Neural progenitor cell (in vitro differentiated cells): ENCODE results near the gene CD248. TPM values are rescaled to one million over a fixed set of nuclear protein-coding genes. Genes with fewer than 3 reads are reported as not detected.

Experiments
- DNase-seq: peaks from one replicate; pipeline ENCODE4 v3.0.0-alpha.2; 2016; ENCODE audit warnings: low spot score
- H2AFZ ChIP-seq: fragments of 200-600 bp; sonication (generic); replicated peaks from 2 replicates; pipeline ENCODE4 v1.6.1; 2016; ENCODE audit warnings: antibody characterized with exemption
- H3F3A ChIP-seq: fragments of 200-600 bp; sonication (generic); 2 replicates; pipeline ENCODE4 v1.6.1; 2016; ENCODE audit warnings: antibody characterized with exemption, low read depth
- H3K27ac ChIP-seq: fragments of 200-600 bp; sonication (generic); 2 replicates; pipeline ENCODE4 v1.5.1; 2016; ENCODE audit warnings: mild to moderate bottlenecking
- H3K27me3 ChIP-seq: fragments of 200-600 bp; sonication (generic); 2 replicates; pipeline ENCODE4 v1.6.1; 2016; ENCODE audit warnings: mild to moderate bottlenecking, moderate library complexity
- H3K36me3 ChIP-seq: fragments of 200-600 bp; sonication (generic); 2 replicates; pipeline ENCODE4 v1.5.1; 2016
- H3K4me1 ChIP-seq: fragments of 200-600 bp; sonication (generic); 2 replicates; pipeline ENCODE4 v1.6.1; 2016; ENCODE audit warnings: mixed run types
- H3K4me2 ChIP-seq: fragments of 200-600 bp; sonication (generic); 2 replicates; pipeline ENCODE4 v1.6.1; 2016
- H3K4me3 ChIP-seq: fragments of 200-600 bp; sonication (generic); 2 replicates; pipeline ENCODE4 v1.5.1; 2016
- H3K79me2 ChIP-seq: fragments of 200-600 bp; sonication (generic); 2 replicates; pipeline ENCODE4 v1.6.1; 2016; ENCODE audit warnings: low read depth
- H3K9ac ChIP-seq: fragments of 200-600 bp; sonication (generic); 2 replicates; pipeline ENCODE4 v1.6.1; 2016
- H3K9me3 ChIP-seq: fragments of 200-600 bp; sonication (generic); 2 replicates; pipeline ENCODE4 v1.5.1; 2016; ENCODE audit warnings: low read depth
- H4K20me1 ChIP-seq: fragments of 200-600 bp; sonication (generic); 2 replicates; pipeline ENCODE4 v1.6.1; 2016; ENCODE audit warnings: low read depth
- H3K27ac Mint-ChIP-seq: 3 replicates; pipeline ENCODE4 v1.8.0; 2021; ENCODE audit warnings: mixed read lengths
- H3K27me3 Mint-ChIP-seq: 2 replicates; pipeline ENCODE4 v1.8.0; 2022; ENCODE audit warnings: low read depth, mild to moderate bottlenecking, inconsistent platforms, moderate library complexity, mixed read lengths; ENCODE audit not compliant: insufficient read depth
- H3K36me3 Mint-ChIP-seq: 3 replicates; pipeline ENCODE4 v1.8.0; 2021; ENCODE audit warnings: mixed read lengths
- H3K4me1 Mint-ChIP-seq: 3 replicates; pipeline ENCODE4 v1.8.0; 2021; ENCODE audit warnings: mixed read lengths
- H3K4me3 Mint-ChIP-seq: 3 replicates; pipeline ENCODE4 v1.8.0; 2021; ENCODE audit warnings: mild to moderate bottlenecking, moderate library complexity, mixed read lengths
- H3K9me3 Mint-ChIP-seq: 3 replicates; pipeline ENCODE4 v1.8.0; 2020; ENCODE audit warnings: mixed read lengths
- EZH2 ChIP-seq: fragments of 200-600 bp; sonication (generic); IDR thresholded peaks from 2 replicates; pipeline ENCODE4 v1.6.1; 2017; ENCODE audit warnings: antibody characterized with exemption, mild to moderate bottlenecking, moderate library complexity
- EZH2phosphoT487 ChIP-seq: fragments of 200-600 bp; sonication (generic); IDR thresholded peaks from 2 replicates; pipeline ENCODE4 v1.6.1; 2017; ENCODE audit warnings: antibody characterized with exemption
- total RNA-seq: library from RNA; depleted of rRNA; stranded (reverse); fragments of >200 nt; gene quantifications from 2 replicates; pipeline ENCODE4 v1.2.3, GENCODE V29; 2015; ENCODE audit warnings: low replicate concordance
- TF ChIP-seq, protein P1 (sequence below): fragments of 200-600 bp; sonication (generic); IDR thresholded peaks from 2 replicates; pipeline ENCODE4 v1.5.1; 2017; ENCODE audit warnings: antibody characterized with exemption, mild to moderate bottlenecking

CD248 gene
- total RNA-seq, 1 donor from 2014 or later, result 0.62 TPM

DNA sequence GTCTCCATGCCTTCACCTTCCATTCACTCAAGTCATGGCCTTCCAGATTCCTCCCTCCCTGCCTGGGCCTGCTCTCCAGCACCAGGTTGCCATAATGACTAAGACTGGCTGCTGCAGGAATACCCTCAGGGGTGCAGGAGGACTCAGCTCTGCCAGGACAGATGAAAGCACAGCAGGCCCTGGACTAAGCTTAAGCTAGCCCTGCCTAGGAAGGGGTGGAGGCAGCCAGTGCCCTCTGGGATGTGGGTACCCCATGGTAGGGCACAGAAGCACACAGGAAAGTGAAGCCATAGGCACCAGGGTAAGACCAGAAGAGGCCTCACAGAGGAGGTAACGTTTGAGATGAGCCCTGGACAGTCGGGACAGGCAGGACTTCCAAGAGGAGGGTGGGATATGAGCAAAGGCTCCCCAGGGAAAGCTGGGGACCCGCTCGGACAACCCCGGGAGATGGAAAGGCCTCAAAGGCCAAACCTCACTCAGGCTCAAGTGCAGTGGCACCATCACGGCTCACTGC lies 22.4 kb upstream of the CD248 start:
- H3K4me1 Mint-ChIP-seq, result peaks cover 39% of the 10 kb centered on the region

DNA sequence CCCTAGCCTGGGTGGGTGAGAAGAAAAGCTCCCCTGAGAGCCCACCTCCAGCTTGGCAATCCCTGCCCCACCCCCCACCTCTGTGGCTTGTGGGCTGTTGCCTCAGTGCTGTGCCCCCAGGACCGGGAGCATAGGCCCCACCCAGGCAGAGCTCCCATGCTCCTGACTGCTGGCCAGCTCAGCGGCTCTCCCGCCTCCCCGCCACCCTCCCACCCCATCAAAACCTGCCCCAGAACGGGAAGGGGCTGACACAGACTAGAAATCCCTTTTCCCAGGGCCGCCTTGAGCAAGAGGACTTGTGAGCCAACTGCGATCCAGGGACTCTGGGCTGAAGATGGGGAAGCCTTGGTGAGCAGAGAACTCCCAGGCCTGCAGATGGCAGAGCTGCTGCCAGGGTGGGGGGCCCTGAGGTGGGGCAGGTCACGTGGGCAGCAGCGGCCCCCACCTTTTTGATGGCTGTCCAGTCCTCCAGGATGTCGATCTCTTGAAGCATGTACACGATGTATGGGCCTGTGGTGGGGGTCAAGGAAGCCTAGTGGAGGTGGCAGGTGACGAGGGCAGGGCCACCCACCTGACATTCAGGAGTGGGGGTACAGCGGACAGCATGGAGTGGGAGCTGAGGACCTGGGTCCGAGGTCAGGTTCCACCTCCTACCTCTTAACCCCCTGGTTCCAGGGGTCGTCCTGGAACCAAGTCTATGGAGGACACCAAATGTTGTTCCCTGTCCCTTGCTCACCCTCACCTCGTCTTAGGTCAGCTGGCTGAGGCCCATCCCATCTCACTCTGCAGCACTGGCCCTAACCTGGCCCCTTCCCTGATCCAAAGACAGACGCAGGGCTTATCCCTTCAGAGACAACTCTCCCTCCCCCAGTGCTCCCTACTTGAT lies 21.7 kb upstream of the CD248 start:
- H3K4me1 Mint-ChIP-seq, result peaks cover 32% of the 10 kb centered on the region
- TF ChIP-seq EZH2 (no peak), EZH2phosphoT487 (no peak)
- TF ChIP-seq, protein P1, sequence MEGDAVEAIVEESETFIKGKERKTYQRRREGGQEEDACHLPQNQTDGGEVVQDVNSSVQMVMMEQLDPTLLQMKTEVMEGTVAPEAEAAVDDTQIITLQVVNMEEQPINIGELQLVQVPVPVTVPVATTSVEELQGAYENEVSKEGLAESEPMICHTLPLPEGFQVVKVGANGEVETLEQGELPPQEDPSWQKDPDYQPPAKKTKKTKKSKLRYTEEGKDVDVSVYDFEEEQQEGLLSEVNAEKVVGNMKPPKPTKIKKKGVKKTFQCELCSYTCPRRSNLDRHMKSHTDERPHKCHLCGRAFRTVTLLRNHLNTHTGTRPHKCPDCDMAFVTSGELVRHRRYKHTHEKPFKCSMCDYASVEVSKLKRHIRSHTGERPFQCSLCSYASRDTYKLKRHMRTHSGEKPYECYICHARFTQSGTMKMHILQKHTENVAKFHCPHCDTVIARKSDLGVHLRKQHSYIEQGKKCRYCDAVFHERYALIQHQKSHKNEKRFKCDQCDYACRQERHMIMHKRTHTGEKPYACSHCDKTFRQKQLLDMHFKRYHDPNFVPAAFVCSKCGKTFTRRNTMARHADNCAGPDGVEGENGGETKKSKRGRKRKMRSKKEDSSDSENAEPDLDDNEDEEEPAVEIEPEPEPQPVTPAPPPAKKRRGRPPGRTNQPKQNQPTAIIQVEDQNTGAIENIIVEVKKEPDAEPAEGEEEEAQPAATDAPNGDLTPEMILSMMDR, result no peak
- no peaks in the 10 kb centered on the region for H3K9me3 Mint-ChIP-seq
- no peak overlapping the region for H3K4me2 ChIP-seq
- no peak overlapping the region for H3K27ac ChIP-seq
- peaks cover 16% of the 10 kb centered on the region for H3F3A ChIP-seq
- H3K27ac Mint-ChIP-seq, result peak overlapping the region; percentile 62
- H3K79me2 ChIP-seq, result peaks cover 6% of the 10 kb centered on the region
- no peaks in the 10 kb centered on the region for H3K9me3 ChIP-seq
- no peaks in the 10 kb centered on the region for H3K36me3 Mint-ChIP-seq
- no peaks in the 10 kb centered on the region for H3K36me3 ChIP-seq
- no peak overlapping the region for H3K4me3 Mint-ChIP-seq
- peaks cover 5% of the 10 kb centered on the region for H3K27me3 ChIP-seq
- no peak overlapping the region for H3K9ac ChIP-seq
- DNase-seq, result no peak
- peaks cover 10% of the 10 kb centered on the region for H3K27me3 Mint-ChIP-seq
- H3K4me3 ChIP-seq, result no peak overlapping the region
- peaks cover 8% of the 10 kb centered on the region for H4K20me1 ChIP-seq
- peaks cover 11% of the 10 kb centered on the region for H3K4me1 ChIP-seq
- no peak overlapping the region for H2AFZ ChIP-seq

More for the DNA sequence above, 22.4 kb upstream of the CD248 start:
- no peaks in the 10 kb centered on the region for H3K9me3 Mint-ChIP-seq
- Histone ChIP-seq H2AFZ (no peak overlapping the region), H4K20me1 (peaks cover 15% of the 10 kb centered on the region), H3K79me2 (peaks cover 13% of the 10 kb centered on the region), H3K4me2 (no peak overlapping the region), H3K27ac (no peak overlapping the region), H3K9me3 (no peaks in the 10 kb centered on the region), H3K27me3 (peaks cover 5% of the 10 kb centered on the region), H3F3A (peaks cover 22% of the 10 kb centered on the region), H3K4me3 (no peak overlapping the region), H3K9ac (no peak overlapping the region), H3K36me3 (no peaks in the 10 kb centered on the region), H3K4me1 (peaks cover 18% of the 10 kb centered on the region)
- TF ChIP-seq, protein P1, result no peak
- no peak for TF ChIP-seq EZH2
- TF ChIP-seq EZH2phosphoT487, result no peak
- H3K27me3 Mint-ChIP-seq, result peaks cover 10% of the 10 kb centered on the region
- no peak overlapping the region for H3K4me3 Mint-ChIP-seq
- no peak for DNase-seq
- H3K27ac Mint-ChIP-seq, result no peak overlapping the region
- no peaks in the 10 kb centered on the region for H3K36me3 Mint-ChIP-seq

DNA sequence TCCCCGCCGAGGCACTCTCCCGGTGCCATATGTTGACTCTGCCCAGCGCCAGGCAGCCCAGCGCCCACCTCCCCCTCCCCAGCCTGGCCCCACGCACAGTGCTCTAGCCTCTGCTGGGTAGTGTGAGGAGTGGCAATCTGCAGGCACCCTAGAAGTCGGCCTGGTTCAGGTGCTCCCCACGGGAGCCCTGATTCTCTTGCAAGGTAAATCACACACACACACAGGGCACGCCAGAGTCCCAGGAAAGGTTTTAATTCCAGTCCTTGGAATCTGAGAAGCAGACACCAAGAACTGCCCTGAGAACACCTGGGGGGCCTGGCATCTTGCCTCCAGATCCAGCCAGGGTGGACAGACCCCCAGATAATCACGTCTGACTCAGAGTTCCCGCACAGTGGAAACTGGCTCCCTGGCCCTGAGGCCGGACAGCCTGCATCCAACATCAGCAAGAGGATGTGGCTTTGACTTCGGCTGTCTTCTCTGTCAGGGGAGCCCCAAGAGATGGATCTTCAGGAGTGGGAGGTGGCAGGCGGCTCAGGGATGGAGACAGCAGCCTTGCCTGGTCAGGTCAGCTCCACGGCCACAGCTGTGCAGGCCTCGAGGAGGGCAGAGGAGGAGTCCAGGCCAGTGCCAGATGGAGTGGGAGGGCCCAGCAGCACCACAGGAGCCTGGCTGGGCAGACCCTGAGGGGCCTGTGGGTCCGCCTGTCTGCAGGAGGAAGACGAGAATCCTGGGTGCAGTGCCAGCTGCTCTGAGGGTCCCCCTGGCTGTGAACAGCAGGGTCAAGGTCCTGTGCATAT lies 20.5 kb upstream of the CD248 start:
- no peak overlapping the region for H3K4me3 ChIP-seq
- H2AFZ ChIP-seq, result no peak overlapping the region
- no peak for DNase-seq
- peaks cover 27% of the 10 kb centered on the region for H3K4me1 Mint-ChIP-seq
- no peaks in the 10 kb centered on the region for H3K9me3 Mint-ChIP-seq
- peak overlapping the region; percentile 72 for H3K27ac Mint-ChIP-seq
- no peaks in the 10 kb centered on the region for H3K36me3 ChIP-seq
- H3F3A ChIP-seq, result peaks cover 12% of the 10 kb centered on the region
- no peak overlapping the region for H3K27ac ChIP-seq
- no peaks in the 10 kb centered on the region for H3K36me3 Mint-ChIP-seq
- no peak overlapping the region for H3K4me2 ChIP-seq
- H3K79me2 ChIP-seq, result no peaks in the 10 kb centered on the region
- H3K9me3 ChIP-seq, result no peaks in the 10 kb centered on the region
- H3K4me1 ChIP-seq, result peaks cover 11% of the 10 kb centered on the region
- TF ChIP-seq, protein P1, result no peak
- TF ChIP-seq EZH2 (no peak), EZH2phosphoT487 (no peak)
- peaks cover 5% of the 10 kb centered on the region for H4K20me1 ChIP-seq
- H3K27me3 ChIP-seq, result peaks cover 5% of the 10 kb centered on the region
- H3K9ac ChIP-seq, result no peak overlapping the region
- peaks cover 5% of the 10 kb centered on the region for H3K27me3 Mint-ChIP-seq
- peak overlapping the region; percentile 90 for H3K4me3 Mint-ChIP-seq
